Measurements from ENCODE around the gene RNASE4. TPM values are rescaled to one million over a fixed set of nuclear protein-coding genes. Genes with fewer than 3 reads are reported as not detected.

The RNASE4 gene
- total RNA-seq, 2 experiments from 2014 or later, result 0.11 to 0.38 TPM

- Histone ChIP-seq H3K4me3 (ENCODE audit: low read length) (no peak overlapping the region), H3K36me3 (ENCODE audit: insufficient read depth, low read length) (no peaks in the 10 kb centered on the region), H3K9me3 (ENCODE audit: control insufficient read depth in 1 of 2, insufficient read depth in 1 of 2, low read length in 2 of 2) (no peaks in the 10 kb centered on the region), H3K27me3 (ENCODE audit: control insufficient read depth in 1 of 2, insufficient read depth in 2 of 2, low read length in 2 of 2) (no peaks in the 10 kb centered on the region), H3K4me1 (ENCODE audit: insufficient read depth, low read length) (peaks cover 13% of the 10 kb centered on the region), H3K27ac (ENCODE audit: low read depth in 1 of 2, low read length in 2 of 2) (no peak overlapping the region)
- ATAC-seq (ENCODE audit: poor library complexity), result no peak
- no peaks in the 10 kb centered on the region for H3K36me3 Mint-ChIP-seq (ENCODE audit: low read depth)
- no peak for DNase-seq
- H3K4me3 Mint-ChIP-seq, result no peak overlapping the region
- H3K4me1 Mint-ChIP-seq (ENCODE audit: low read depth), result no peaks in the 10 kb centered on the region
- H3K27me3 Mint-ChIP-seq, result no peaks in the 10 kb centered on the region
- no peak overlapping the region for H3K27ac Mint-ChIP-seq
- POLR2A ChIA-PET, result interaction anchor here (1.0 kb wide), 1 partner anchor 25 kb away, joined by 3 read pairs; no protein-coding TSS in a partner anchor
- CTCF ChIA-PET, result no interaction called here
- TF ChIP-seq, protein P1, sequence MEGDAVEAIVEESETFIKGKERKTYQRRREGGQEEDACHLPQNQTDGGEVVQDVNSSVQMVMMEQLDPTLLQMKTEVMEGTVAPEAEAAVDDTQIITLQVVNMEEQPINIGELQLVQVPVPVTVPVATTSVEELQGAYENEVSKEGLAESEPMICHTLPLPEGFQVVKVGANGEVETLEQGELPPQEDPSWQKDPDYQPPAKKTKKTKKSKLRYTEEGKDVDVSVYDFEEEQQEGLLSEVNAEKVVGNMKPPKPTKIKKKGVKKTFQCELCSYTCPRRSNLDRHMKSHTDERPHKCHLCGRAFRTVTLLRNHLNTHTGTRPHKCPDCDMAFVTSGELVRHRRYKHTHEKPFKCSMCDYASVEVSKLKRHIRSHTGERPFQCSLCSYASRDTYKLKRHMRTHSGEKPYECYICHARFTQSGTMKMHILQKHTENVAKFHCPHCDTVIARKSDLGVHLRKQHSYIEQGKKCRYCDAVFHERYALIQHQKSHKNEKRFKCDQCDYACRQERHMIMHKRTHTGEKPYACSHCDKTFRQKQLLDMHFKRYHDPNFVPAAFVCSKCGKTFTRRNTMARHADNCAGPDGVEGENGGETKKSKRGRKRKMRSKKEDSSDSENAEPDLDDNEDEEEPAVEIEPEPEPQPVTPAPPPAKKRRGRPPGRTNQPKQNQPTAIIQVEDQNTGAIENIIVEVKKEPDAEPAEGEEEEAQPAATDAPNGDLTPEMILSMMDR (IDR thresholded peaks at IDR 0.05), result no peak
- intact Hi-C loops (cut with DNase I, micrococcal nuclease), result no loop called here
- no peaks in the 10 kb centered on the region for H3K9me3 Mint-ChIP-seq
Measured at GRCh38 chr14:20675669-20676068, 8.7 kb upstream of the RNASE4 start.

DNA sequence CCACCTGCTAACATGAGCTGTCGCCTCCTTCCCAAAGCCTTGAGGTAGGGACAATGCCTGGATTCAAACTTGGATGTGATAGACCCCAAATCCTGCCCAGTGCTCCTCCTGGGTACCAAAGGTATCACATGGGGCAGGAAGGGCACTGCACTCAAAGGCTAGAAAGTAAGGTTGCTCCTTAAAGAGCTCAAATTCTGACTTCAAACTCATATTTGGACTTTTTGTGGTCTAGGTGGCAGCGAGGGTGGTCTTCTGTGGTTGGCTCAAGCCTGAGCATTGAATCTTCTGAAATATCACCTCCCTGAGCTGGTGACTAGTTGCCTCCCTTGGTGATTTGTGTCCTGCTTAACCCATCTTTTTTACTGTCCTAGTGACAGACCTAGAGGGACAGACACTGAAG, 8.3 kb upstream of the RNASE4 start:
- Mint-ChIP-seq H3K27ac (no peak overlapping the region), H3K4me3 (no peak overlapping the region), H3K27me3 (peaks cover under 1% of the 10 kb centered on the region), H3K4me1 (ENCODE audit: low read depth) (no peaks in the 10 kb centered on the region), H3K9me3 (no peaks in the 10 kb centered on the region), H3K36me3 (ENCODE audit: low read depth) (no peaks in the 10 kb centered on the region)
- no peaks in the 10 kb centered on the region for H3K27me3 ChIP-seq (ENCODE audit: control insufficient read depth in 1 of 2, insufficient read depth in 2 of 2, low read length in 2 of 2)
- H3K36me3 ChIP-seq (ENCODE audit: insufficient read depth, low read length), result no peaks in the 10 kb centered on the region
- no peak overlapping the region for H3K4me3 ChIP-seq (ENCODE audit: low read length)
- peaks cover 17% of the 10 kb centered on the region for H3K4me1 ChIP-seq (ENCODE audit: insufficient read depth, low read length)
- TF ChIP-seq, protein P1 (IDR thresholded peaks at IDR 0.05), result no peak
- H3K27ac ChIP-seq (ENCODE audit: low read depth in 1 of 2, low read length in 2 of 2), result no peak overlapping the region
- CTCF ChIA-PET, result interaction anchor here (1.5 kb wide), 1 partner anchor 15 kb away, joined by 6 read pairs; no protein-coding TSS in a partner anchor
- POLR2A ChIA-PET, result no interaction called here
- DNase-seq (no peak), ATAC-seq (ENCODE audit: poor library complexity) (no peak)
- H3K9me3 ChIP-seq (ENCODE audit: control insufficient read depth in 1 of 2, insufficient read depth in 1 of 2, low read length in 2 of 2), result no peaks in the 10 kb centered on the region
- intact Hi-C loops (cut with DNase I, micrococcal nuclease), result no loop called here

- peak overlapping the region; percentile 36 for H3K4me3 Mint-ChIP-seq
- ATAC-seq (ENCODE audit: poor library complexity), result no peak
- TF ChIP-seq, protein P1 (IDR thresholded peaks at IDR 0.05), result no peak
- CTCF ChIA-PET, result interaction anchor here (1.0 to 4.1 kb wide), 6 partner anchors 11 to 291 kb away, joined by 3 to 27 read pairs (median 4); no protein-coding TSS in a partner anchor
- Histone ChIP-seq H3K9me3 (ENCODE audit: control insufficient read depth in 1 of 2, insufficient read depth in 1 of 2, low read length in 2 of 2) (no peaks in the 10 kb centered on the region), H3K27ac (ENCODE audit: low read depth in 1 of 2, low read length in 2 of 2) (no peak overlapping the region), H3K36me3 (ENCODE audit: insufficient read depth, low read length) (no peaks in the 10 kb centered on the region), H3K27me3 (ENCODE audit: control insufficient read depth in 1 of 2, insufficient read depth in 2 of 2, low read length in 2 of 2) (no peaks in the 10 kb centered on the region), H3K4me1 (ENCODE audit: insufficient read depth, low read length) (peaks cover 50% of the 10 kb centered on the region), H3K4me3 (ENCODE audit: low read length) (no peak overlapping the region)
- peaks cover 5% of the 10 kb centered on the region for H3K4me1 Mint-ChIP-seq (ENCODE audit: low read depth)
- no peaks in the 10 kb centered on the region for H3K9me3 Mint-ChIP-seq
- H3K27me3 Mint-ChIP-seq, result peaks cover 7% of the 10 kb centered on the region
- intact Hi-C loops (cut with DNase I, micrococcal nuclease), result loop anchor here (2.0 to 5.0 kb wide), 4 partner anchors 15 to 338 kb away; partner anchors contain the start of genes OSGEP (in 1 of the 2) and PARP2 (in 1 of the 2)
- DNase-seq, result peak in 2 of 14 experiments; percentile 49 to 51
- no peak overlapping the region for H3K27ac Mint-ChIP-seq
- POLR2A ChIA-PET, result interaction anchor here (3.1 to 5.1 kb wide), 4 partner anchors 11 to 70 kb away, joined by 18 to 65 read pairs (median 48); no protein-coding TSS in a partner anchor
- peaks cover 4% of the 10 kb centered on the region for H3K36me3 Mint-ChIP-seq (ENCODE audit: low read depth)
Measured at GRCh38 chr14:20679907-20680306, 4.5 kb upstream of the RNASE4 start.

All from CD4-positive, alpha-beta T cell (primary cell).